ENCODE measurements around the gene FNDC5. TPM values are rescaled to one million over a fixed set of nuclear protein-coding genes. Genes with fewer than 3 reads are reported as not detected.

FNDC5 gene
- polyA plus RNA-seq, 1 donor (not counting 4 experiments of a cell fraction or from before 2014, with no cell fraction given), result not detected

GRCh38 chr1:32830092-32830852 is 40.4 kb downstream of the FNDC5 start:
- dilution Hi-C loops (cut with MboI; ENCODE audit: extremely low pct_ligation_motif_present, low sequenced_read_pairs), result no loop called here
- H3K4me1 ChIP-seq (ENCODE audit: control insufficient read depth, extremely low read depth, insufficient read depth, low read length), result no peaks in the 10 kb centered on the region
- FAIRE-seq (no peak), DNase-seq (ENCODE audit: low read depth, low spot score) (no peak)
- H3K36me3 ChIP-seq (ENCODE audit: control insufficient read depth in 2 of 2, extremely low read depth in 1 of 2, insufficient read depth in 2 of 2, low read length in 2 of 2), result peaks cover 11 to 26% of the 10 kb centered on the region in 2 experiments
- H3K4me3 ChIP-seq (ENCODE audit: control insufficient read depth in 2 of 3, extremely low read depth in 1 of 3, insufficient read depth in 2 of 3, low read depth in 1 of 3, low read length in 3 of 3), result no peak overlapping the region
- no peak overlapping the region for H3K9ac ChIP-seq (ENCODE audit: control insufficient read depth, extremely low read depth, insufficient read depth, low read length)
- no peaks in the 10 kb centered on the region for H3K79me2 ChIP-seq (ENCODE audit: control insufficient read depth, insufficient read depth, low read length)
- no peaks in the 10 kb centered on the region for H4K20me1 ChIP-seq (ENCODE audit: control insufficient read depth, extremely low read depth, insufficient read depth, low read length)
- H3K9me3 ChIP-seq (ENCODE audit: control insufficient read depth, low read depth, low read length), result no peaks in the 10 kb centered on the region
- H3K4me2 ChIP-seq (ENCODE audit: control insufficient read depth, extremely low read depth, insufficient read depth, low read depth, low read length), result no peak overlapping the region
- H3K27ac ChIP-seq (ENCODE audit: control insufficient read depth, insufficient read depth, low read length), result no peak overlapping the region
- H3K9me1 ChIP-seq (ENCODE audit: control insufficient read depth, extremely low read depth, insufficient read depth, low read length), result no peaks in the 10 kb centered on the region
- no peak overlapping the region for H2AFZ ChIP-seq (ENCODE audit: control insufficient read depth, low read length)
- no peaks in the 10 kb centered on the region for H3K27me3 ChIP-seq (ENCODE audit: control insufficient read depth, extremely low read depth, insufficient read depth, low read length)
- TF ChIP-seq CTCF (optimal IDR thresholded peaks at IDR 0.05 in 1 of 3, IDR thresholded peaks at IDR 0.05 in 1 of 3, conservative IDR thresholded peaks at IDR 0.05 in 1 of 3; ENCODE audit: extremely low read depth in 1 of 3, insufficient read depth in 2 of 3, low read length in 3 of 3) (no peak), EZH2 (IDR thresholded peaks at IDR 0.05; ENCODE audit: low read length) (no peak)

GRCh38 chr1:32828341-32828740 is 42.4 kb downstream of the FNDC5 start:
- H3K4me1 ChIP-seq (ENCODE audit: control insufficient read depth, extremely low read depth, insufficient read depth, low read length), result no peaks in the 10 kb centered on the region

More at GRCh38 chr1:32828341-32828740, 42.4 kb downstream of the FNDC5 start:
- no peak overlapping the region for H3K9ac ChIP-seq (ENCODE audit: control insufficient read depth, extremely low read depth, insufficient read depth, low read length)
- H3K27me3 ChIP-seq (ENCODE audit: control insufficient read depth, extremely low read depth, insufficient read depth, low read length), result no peaks in the 10 kb centered on the region
- peaks cover 11 to 26% of the 10 kb centered on the region in 2 experiments for H3K36me3 ChIP-seq (ENCODE audit: control insufficient read depth in 2 of 2, extremely low read depth in 1 of 2, insufficient read depth in 2 of 2, low read length in 2 of 2)
- no peak for TF ChIP-seq CTCF (optimal IDR thresholded peaks at IDR 0.05 in 1 of 3, IDR thresholded peaks at IDR 0.05 in 1 of 3, conservative IDR thresholded peaks at IDR 0.05 in 1 of 3; ENCODE audit: extremely low read depth in 1 of 3, insufficient read depth in 2 of 3, low read length in 3 of 3)
- TF ChIP-seq EZH2 (IDR thresholded peaks at IDR 0.05; ENCODE audit: low read length), result no peak
- no peaks in the 10 kb centered on the region for H4K20me1 ChIP-seq (ENCODE audit: control insufficient read depth, extremely low read depth, insufficient read depth, low read length)
- no peak overlapping the region for H3K4me2 ChIP-seq (ENCODE audit: control insufficient read depth, extremely low read depth, insufficient read depth, low read depth, low read length)
- FAIRE-seq, result no peak
- H3K9me3 ChIP-seq (ENCODE audit: control insufficient read depth, low read depth, low read length), result no peaks in the 10 kb centered on the region
- no peak for DNase-seq (ENCODE audit: low read depth, low spot score)
- H3K79me2 ChIP-seq (ENCODE audit: control insufficient read depth, insufficient read depth, low read length), result peaks cover 3% of the 10 kb centered on the region
- no peak overlapping the region for H3K4me3 ChIP-seq (ENCODE audit: control insufficient read depth in 2 of 3, extremely low read depth in 1 of 3, insufficient read depth in 2 of 3, low read depth in 1 of 3, low read length in 3 of 3)
- dilution Hi-C loops (cut with MboI; ENCODE audit: extremely low pct_ligation_motif_present, low sequenced_read_pairs), result no loop called here
- no peak overlapping the region for H3K27ac ChIP-seq (ENCODE audit: control insufficient read depth, insufficient read depth, low read length)
- no peak overlapping the region for H2AFZ ChIP-seq (ENCODE audit: control insufficient read depth, low read length)
- H3K9me1 ChIP-seq (ENCODE audit: control insufficient read depth, extremely low read depth, insufficient read depth, low read length), result no peaks in the 10 kb centered on the region

Data from keratinocyte (primary cell).